SW 1271 (cell line): ENCODE results near the gene AGAP1.

Experiments used
- DNase-seq, 2 experiments: peaks; one replicate each; lab custom pipeline; 2025; lab: John Stamatoyannopoulos, UW

Gene AGAP1

DNA sequence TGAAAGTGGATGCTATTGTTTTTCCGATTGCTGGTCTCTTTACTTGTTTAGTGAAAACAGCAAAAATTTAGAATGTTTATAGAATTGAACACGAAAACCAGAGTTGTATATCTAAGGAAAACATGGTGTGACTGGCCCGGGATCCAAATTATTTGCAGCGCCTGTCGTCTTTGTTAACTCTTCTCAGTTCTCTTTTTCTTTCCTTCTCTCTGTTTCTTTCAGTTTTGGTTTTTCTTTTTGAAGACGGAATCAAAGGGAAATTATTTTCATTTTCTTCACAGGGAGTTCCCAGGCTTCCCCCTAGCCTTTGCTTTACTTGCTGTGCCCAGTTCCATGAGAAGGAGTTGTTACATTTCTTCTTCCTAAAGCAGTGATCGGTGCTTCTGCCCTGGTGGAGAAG, 76.0 kb downstream of the AGAP1 start:
- no peak for DNase-seq

DNA sequence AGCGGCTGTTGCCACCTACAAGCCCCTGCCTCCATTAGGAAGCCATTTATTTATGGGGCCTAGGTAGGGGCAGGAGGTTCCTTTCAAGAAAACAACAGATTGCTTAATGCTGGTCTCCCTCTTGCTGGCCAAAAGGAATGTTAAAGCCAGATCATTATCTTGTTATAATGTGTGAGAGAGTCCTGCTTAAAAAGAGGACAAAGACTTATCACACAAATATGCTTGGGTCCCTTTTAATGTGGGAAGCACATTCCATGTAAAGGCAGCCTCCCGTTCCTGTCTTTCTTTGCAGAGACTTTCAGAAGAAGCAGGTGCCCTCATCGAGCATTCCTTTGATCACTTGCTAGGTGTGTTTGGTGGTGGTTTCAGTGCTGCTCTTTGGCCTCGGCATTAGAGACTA, 76.4 kb downstream of the AGAP1 start:
- no peak for DNase-seq

DNA sequence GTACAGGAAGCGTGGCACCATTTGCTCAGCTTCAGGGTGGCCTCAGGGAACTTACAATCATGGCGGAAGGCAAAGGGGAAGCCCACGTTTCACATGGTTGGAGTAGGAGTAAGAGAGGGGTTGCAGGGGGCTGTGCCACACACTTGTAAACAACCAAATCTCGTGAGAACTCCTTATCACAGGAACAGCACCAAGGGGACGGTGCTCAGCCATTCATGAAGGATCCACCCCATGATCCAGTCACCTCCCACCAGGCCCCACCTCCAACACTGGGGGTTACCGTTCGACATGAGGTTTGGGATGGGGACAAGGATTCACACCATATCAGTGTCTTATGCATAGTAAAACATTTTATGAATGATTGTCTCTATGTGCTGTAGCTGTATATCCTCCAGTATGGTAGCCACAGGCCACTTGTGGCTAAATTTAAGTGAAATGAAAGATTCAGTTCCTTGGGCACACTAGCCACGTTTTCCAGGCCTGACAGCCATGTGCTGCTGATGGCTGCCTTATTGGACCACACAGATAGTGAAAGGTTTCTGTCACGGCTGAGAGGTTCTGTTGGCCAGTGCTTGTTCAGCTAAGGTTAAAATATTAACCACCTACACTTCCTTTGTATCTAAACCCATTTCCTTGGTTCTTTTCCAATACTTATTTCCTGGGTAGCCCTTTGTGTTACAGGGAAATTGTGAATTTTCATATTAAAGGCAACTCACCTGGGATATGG, 77.3 kb downstream of the AGAP1 start:
- DNase-seq: no peak

DNA sequence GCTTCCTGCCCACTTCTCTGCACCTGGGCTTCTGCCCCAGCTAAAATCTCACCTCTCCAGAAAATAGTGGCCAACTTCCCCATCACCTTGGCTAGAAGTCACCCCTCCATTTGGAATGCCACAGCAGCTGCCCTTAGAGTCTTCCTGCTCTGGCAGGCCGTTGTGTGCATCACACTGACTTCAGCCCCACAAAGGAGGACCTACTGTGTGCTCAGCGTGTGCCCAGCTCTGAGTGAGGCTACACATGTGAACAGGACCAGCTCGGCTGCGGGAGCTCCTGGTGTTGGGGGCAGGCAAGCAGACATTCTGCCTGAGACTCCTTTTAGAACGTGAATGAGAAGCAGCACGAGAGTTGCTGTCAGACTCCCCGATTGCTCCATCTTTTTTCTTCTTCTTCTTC, 78.7 kb downstream of the AGAP1 start:
- no peak for DNase-seq

DNA sequence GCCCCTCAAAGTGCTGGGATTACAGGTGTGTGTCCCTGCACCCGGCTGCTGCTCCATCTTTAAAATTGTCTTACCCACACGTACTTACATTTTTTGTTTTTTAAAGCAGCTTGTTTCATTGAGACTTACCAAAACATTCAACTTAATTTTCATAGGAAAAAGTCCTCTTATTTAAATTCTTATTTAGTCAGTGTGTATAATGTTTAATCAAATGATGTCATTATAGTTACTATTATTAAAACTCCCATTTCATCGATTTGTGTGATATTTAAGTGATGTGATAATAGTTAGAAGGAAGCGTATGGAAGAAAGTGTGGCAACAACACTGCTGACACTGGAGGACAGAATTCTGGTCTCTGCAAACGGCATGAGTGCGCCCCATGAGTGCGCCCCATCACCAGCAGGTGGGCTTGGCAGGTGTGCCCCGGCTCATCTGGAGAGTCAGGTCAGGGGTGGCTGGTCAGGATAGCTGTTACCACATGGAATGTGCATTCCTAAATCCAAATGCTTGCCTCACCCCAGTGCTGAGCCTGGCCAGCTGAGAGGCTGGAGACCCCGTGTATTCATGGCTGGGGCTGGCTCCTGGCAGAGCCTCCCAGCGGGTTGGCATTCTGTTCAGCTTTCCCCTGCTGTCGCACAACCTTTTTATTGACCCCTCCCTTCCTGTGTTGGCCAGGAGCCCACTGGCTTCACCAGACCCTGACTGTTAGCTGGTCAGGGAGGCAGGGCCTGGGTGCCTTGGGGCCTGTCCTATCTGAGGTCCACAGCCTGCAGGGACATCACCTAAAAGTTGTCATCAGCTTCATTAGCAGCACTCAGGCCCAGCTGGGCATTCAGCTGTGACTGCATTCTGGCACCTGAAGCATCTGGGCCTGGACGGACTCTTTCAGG, 79.7 kb downstream of the AGAP1 start:
- no peak for DNase-seq

DNA sequence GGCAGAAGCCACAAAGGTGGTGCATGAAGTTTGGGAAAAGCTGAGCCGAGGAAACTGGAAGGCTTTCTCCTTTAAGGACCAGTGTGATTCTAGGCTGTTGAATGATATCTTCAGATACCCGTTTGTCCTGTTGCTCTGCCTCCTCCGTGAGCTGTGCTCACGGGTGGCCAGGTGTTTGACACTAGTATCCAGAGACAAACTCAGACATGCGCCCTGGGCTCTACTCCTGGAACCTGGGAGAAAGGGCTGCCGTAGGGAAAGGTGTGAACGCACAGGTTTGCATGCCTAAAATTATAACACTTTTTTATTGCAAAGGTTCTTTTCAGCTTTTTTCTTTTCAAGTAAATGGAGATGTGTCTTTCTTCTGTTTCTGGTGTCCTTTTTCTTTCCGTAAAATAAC, 81.6 kb downstream of the AGAP1 start:
- DNase-seq: no peak

DNA sequence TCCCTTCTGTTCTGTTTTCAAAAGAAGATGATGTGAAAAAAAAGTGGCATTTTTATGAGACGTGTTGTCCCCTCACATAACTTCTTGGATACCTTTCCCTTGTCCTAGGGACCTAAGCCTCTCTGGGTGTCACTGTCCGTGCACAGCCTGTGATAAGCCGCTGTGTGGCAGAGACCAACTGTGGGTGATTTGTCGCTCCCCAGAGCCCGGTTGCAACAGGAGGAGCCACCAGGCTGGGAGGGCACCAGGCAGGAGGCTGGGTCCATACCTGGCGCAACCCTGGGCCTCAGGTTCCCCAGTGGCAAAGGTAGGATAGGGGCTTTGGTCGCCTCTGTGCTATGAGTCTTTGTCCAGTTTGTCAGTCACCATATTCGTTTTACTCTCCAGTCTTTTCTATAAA, 82.1 kb downstream of the AGAP1 start:
- DNase-seq: no peak

DNA sequence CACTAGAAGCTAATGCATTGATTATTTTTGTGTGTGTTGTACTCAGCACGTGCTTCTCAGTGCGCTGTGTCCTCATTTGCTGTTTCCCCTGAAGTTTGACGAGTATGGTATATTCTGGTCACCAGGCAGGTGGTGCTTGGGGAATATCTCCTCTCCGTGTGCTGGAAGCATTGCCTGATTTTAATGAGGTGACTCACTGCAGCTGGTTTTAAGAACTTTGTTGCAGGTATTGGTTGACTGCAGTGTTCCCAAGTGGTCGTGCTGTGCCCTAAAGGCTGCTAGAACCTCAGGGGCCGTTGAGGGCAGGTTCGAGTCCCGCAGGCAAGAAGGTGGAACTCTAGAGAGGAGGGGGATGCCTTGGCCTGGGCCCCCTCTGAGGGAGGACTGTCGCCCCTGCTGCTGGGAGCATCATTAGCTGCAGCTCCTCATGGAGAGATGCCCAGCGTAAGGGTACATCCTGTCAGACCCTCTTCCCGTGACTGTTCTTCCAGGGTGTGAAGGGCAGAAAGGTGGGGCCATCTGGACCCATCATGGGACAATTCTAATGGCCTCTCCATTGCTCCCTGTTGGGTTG, 82.6 kb downstream of the AGAP1 start:
- no peak for DNase-seq

DNA sequence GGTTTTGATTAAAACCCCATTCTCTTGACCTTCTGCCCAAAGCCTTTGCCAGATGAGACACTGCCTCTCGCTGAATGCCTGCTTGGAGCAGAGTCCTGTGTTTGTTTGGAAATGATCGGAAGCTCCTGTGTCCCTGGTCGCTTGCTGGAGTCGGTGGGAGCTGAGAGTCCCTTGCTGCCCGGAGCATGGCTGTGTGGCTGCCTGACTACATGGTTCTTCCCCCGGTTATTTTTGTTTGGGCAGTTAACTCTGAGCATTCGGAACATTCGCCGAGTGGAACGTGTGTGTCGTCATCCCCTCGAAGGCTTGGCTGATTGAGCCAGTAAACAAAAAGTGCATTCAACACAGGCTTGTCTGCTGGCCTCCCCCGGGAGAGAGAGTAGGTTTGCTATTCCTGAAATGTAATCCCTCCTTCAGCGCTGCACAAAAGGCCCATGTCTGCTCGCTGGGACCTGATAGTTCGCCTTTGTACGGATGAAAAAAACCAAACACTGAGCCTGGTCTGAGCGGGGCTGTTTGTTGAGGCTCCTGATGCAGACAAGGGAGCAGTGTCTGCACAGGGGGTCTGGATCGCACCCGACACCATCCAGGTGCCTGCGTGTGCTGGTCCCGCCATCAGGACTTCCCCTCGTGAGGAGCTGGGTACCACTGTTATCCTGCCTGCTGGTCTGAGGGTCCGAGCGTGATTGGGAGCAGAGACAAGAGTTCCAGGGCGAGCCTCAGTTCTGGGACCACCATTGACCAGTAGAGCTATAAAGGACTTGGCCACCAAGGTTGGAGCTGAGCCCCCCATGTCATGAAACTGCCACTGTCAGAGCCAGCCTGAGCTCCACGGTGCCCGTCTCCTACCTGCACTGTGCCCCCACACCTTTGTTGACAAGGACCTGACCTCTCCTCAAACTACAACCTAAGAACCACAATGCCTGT, 83.8 kb downstream of the AGAP1 start:
- no peak for DNase-seq

DNA sequence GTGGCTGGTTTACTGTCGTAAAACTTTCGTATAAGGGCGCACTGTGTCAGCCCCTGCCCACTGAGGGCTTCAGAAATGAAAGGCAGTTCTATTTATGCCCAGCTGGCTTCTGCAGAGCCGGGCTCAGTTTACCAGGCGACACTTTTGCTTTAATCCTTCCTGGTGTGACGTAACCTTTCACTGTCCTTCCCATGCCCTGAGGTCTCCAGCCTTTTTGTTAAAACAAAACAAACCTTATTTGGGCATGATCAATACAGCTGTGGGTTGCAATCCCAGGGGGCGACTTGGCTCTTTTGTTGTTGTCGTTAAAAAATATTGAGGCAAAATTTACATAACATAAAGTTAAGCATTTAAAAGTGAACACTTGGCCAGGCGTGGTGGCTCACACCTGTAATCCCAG, 85.3 kb downstream of the AGAP1 start:
- no peak for DNase-seq

DNA sequence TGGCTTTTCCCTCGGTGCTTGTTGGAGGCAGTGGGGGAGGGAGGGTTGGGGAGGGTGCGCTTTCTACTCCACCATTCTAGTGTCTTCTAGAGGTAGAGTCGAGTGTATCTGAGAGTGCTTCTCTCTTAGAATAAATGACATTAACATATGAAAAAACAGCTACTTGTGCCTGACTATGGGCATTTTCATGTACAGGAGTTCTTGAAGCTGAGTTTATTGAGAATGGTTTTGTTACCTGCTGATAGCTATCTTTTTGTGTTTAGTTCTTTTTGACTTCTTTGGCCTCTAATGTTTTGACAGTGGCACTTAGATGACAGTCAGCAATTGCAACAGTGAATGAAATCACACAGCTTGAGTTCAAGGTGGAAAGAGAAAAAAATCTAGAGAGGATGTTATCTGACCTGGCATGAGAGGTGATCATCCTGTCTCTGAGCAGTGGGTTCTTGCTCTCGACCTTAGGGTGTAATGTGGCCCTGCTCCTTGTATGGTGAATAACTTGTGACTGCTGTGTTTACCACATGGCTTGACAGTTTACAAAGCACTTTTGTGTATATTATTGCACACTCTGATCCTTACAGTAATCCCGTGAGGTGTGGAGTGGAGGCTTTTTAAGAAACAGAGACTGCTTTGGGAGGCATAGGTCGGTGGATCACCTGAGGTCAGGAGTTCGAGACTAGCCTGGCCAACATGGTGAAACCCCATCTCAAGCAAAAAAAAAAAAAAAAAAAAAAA, 86.7 kb downstream of the AGAP1 start:
- no peak for DNase-seq

DNA sequence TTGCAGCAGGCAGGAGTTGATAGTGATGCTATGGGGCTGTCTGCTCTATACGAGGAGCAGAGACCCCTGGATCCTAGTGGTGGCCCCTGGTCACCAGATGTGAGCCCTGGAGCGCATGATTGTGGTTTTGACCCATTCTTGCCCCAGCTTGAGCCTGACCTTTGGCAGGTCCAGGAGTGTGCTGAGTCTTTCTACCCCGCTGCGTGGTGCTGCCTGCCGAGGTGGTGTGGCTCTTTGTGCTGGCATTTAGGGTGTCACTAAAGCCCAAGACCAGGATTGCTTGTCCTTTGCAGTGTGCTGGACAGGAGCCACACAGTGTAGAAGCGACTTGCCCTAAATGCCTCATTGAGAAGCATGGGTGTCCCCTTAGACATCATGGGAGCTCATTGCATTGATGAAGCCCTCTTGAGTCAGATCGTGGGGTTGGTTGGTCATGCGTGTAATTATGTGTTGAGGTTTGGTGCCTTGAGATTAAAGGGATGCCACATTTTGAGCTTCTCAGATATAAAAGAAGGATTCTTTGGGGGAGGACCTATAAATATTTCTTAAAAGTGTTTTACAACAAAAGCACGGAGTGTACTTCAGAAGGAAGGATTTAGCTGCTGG, 88.3 kb downstream of the AGAP1 start:
- DNase-seq: no peak

DNA sequence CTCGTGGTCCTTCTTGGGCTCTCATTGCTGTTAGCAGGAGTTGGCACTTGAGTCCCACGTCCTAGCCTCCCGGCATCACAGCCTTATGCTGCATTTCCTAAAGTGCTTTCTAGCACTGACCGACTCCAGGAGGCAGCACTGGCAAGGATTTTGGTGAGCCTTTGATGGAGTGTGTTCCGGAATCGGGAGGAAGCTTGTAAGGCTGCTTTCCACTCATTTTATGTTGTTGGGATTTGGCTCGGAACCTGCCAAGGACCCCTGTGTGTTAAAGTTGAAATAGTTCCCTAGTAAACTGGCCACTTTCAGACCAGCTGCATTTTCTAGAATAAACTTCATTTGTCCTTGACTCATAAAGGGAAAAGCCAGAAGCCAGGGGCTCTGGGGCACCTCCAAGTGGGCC, 88.9 kb downstream of the AGAP1 start:
- no peak for DNase-seq

DNA sequence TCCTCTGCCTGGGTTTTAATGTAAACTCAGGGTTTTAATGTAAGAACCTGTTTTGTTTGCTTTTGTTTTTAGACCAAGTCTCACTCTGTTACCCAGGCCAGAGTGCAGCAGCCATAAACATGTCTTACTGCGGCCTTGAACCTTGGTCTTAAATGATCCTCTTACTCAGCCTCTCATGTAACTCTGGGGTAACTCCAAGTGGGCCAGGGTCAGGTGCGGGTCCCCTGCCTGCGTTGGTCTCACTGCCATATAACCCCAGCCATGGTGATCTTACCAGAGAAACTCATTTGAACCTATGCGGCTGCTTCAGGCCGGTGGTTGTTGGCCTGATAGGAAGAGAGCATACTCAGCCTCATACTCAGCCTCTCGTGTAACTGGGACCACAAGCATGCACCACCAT, 89.3 kb downstream of the AGAP1 start:
- no peak for DNase-seq

DNA sequence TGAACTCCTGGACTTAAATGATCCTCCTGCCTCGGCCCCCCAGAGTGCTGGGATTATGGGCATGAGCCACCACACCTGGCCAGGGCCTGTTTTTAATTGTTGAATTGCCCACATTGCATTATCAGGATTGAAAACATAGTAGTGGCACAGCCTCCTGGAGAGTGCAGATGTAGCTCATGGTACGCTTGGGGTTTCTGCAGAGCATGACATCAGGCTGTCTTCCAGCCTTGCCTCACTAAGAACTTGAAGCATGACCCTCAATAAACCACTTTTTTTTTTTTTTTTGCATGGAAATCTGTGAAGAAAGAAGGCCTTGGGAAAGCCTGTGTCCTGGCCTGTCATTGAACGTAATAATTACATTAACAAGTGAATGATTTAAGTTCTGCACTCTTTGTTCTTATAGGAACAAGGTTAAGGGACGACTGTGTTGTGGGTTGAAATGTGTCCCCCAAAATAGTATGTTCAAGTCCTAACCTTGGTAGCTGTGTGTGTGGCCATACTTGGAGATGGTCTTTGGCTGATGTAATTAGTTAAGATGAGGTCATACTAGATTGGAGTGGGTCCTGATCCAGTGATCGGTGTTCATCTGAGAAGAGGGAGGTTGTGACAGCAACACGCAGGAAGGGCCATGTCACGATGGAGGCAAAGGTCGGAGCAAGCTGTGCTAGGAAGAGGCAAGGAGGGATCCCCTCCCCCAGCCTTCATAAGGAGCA, 90.2 kb downstream of the AGAP1 start:
- DNase-seq: no peak

DNA sequence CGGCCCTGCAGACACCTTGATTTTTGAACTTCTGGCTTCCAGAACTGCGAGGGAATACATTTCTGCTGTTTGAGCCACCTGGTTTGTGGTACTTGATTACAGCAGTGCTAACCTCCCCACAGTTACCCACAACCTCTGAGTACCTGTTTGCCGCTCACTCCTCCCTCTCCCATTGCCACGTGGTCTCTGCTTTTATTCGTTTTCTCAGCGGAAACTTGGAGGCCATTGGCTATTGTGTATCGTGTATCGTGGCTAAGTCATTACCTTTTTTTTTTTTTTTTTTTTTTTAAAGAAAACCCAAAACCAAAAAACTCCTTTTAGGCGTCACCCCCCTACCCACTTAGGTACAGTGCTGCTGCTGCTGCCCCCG, 90.8 kb downstream of the AGAP1 start:
- no peak for DNase-seq

DNA sequence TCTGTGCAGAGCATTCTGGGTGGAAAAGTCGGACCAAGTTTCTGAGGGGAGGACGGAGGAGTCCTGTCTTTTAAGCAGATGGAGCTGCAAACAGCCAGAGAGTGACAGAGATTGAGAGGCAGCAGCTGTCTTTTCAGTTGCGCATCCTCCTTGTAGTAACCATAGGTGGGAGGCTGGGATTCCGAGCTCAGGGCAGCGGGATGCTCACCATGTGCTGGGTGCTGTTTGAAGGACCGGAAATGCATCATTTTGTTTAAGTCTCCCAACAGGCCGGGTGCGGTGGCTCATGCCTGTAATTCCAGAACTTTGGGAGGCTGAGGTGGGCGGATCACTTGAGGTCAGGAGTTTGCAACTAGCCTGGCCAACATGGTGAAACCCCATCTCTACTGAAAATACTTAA, 93.4 kb downstream of the AGAP1 start:
- no peak for DNase-seq

DNA sequence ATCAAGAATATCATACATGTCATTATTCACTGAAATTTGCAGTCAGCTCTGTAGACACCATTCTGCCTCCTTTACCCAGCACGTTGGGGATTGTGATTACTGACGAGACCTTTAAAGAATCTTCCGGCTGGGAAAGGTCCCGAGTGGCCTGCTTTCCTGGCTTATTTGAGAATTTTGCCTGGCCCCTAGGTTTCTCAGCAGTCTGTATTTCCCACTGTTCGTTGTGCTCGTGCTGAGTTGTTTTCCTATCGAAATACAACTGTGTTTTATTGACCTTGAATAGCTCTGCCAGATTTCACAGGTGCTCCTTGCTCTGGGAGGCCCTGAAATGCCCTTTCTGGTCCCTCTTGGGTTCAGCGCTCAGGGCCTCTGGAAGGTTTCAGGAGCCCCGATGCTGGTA, 94.9 kb downstream of the AGAP1 start:
- DNase-seq: no peak

DNA sequence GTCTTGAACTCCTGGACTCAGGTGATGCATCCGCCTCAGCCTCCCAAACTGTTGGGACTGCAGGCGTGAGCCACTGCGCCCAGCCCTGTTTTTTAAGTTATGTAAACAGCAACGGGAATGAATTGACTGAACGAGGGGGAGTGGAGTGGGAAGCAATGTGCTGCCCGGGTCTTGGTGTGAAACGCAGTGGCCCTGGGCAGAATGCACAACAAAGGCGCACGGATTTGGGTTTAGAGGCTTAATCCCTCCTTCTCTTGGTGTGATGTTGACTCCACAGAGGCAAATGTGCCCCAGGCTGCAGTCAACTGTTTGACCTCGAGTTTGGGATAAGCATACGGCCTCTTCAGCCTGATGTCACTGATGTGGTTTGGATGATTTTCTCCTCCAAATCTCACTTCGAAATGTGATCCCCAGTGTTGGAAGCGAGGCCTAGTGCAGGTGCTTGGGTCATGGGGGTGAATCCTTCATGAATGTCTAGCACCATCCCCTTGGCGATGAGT, 97.4 kb downstream of the AGAP1 start:
- DNase-seq: no peak

DNA sequence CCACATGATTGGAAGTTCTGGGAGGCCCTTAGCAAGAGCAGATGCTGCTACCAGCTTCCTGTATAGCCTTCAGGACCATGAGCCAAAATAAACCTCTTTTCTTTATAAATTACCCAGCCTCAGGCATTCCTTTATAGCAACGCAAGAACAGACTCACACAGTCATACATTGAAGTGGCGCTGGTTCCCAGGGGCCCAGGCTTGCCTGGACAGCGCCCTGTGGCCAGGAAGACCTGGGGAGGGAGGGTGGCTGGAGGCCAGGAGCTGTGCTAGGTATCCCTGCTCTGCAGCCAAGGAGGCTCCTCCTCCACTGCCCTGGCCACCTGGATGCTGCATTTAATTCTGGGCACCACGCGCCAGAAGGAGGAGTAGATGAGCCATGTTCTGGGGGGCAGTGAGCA, 98.1 kb downstream of the AGAP1 start:
- no peak for DNase-seq
